HG02970 (cell line): ENCODE data around the gene SH3BP4.

Source experiments
- ATAC-seq: cut with Tn5 transposase; IDR thresholded peaks from one replicate; pipeline ENCODE4 v1.9.1; 2021; ENCODE audit warnings: mild to moderate bottlenecking, moderate library complexity, moderate number of reproducible peaks; ENCODE audit not compliant: unreplicated experiment, low FRiP score

Gene SH3BP4

GRCh38 chr2:234995332-234996068 is 43.7 kb downstream of the SH3BP4 start:
- no peak for ATAC-seq

DNA sequence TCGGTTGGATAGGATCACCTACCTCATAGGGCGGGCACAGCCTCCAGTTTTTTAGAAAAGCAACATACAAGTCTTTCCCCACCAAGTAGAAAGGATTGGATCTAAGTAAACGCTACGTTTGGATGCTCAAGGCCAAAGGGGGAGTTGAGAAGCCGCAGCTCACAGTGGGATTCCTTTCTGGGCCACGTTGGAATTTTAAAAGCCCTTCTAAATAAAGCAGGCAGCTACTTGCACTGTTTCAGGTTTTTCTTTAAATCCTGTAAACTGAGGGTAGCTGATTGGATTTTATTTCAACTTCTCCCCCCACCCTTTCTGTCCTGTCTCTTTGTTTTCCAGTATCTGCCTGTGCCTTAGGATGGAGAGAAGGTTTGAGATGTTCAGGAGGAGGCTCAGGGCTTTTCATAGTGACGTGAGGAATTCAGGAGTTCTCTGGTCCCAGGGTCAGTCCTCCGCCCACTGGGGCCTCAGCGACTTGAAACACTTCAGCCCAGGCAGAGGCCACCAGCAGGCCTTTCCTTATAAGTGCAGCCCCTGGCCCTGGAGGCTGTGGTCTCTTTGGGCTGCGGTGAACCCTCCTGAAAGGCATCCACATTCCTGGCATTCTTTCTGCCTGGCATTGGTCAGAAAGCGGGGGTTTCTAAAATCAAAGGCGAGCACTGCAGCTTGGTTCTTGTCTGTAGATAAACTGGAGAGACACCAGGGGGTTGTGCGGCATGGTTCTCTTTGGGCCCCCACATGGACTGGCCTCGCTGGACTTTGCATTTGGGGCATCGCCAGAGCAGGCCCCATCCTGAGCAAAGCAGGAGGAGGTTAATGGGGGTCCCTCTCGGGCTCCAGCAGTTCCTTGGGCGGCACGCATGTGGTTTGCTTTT is 44.5 kb downstream of the SH3BP4 start:
- ATAC-seq = no peak

GRCh38 chr2:234996941-234997270 is 45.1 kb downstream of the SH3BP4 start:
- ATAC-seq = no peak

- no peak for ATAC-seq
Measured at GRCh38 chr2:234997389-234997788, 45.6 kb downstream of the SH3BP4 start.

DNA sequence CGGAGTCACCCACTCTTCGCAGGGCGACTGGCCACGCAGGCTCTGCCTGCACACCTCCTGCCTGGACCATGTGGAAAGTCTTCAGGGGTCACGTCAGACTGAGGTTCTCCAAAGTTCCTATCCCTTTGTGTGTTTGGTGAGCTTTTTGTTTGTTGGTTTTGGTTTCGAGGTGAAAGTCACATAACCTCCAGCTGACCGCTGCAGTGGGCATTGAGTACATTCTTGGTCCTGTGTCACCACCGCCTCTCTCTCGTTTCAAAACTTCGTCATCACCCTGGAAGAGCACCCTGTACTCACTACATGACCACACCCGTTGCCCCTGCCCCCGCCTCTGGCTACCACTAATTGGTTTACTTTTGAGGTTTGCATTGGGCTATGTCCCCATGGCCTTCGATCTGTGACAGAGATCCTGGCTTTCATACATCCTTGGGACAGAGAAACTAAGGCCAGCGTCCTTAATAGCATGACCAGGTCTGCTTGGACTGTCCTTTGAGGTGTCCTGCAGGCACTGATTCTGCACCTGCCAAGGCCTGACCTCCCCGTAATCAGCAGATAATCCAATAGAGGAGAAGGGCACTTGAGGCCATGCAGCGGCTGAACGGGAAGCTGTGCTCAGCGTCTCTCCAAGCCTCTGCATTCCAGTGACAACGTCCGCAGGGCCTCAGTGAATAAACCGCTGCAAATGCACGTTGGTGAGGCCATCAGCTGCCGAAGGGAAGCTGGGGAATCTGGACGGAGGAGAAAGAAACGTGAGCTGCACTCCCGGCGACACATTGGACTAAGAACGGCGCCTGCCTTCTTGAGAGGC is 46.8 kb downstream of the SH3BP4 start:
- no peak for ATAC-seq

GRCh38 chr2:234999740-235000425 is 48.1 kb downstream of the SH3BP4 start:
- no peak for ATAC-seq

DNA sequence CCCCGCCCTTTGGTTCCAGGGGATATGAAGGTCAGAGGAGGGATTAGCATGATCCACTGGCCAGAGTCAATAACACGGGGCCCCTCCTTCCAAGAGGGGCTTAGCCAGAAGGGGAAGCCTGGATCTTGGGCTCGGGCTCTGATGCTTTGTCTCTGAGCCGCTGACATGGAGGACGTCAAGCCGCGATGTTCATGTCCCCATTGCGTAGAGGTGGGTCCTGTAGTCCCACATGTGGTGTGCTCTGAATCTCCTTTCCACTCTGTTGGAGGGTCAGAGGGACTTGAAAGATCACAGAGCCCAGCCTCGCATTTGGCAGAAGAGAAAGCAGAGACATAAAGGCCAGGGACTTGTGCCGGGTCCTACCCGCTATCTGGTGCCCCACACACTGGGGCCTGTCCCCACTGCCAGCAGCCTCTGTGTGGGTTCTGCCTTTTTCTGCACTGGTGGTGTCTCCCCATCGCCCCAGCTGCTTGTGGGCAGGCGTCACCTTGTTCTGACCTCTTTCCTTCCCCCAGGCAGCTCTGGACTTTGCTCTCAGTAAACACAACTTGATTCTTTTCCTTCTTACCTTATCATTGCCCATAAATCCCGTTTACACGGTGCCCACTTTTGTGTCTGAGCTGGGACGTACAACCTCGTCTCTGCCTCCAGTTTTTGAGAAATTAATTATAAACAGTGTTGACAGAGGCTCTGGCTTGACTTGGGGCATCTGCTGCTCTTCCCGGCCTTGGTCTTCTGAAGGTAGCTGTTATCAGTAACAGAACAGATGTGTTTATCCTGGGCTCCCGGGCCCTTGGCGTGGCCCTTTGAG is 48.8 kb downstream of the SH3BP4 start:
- no peak for ATAC-seq

DNA sequence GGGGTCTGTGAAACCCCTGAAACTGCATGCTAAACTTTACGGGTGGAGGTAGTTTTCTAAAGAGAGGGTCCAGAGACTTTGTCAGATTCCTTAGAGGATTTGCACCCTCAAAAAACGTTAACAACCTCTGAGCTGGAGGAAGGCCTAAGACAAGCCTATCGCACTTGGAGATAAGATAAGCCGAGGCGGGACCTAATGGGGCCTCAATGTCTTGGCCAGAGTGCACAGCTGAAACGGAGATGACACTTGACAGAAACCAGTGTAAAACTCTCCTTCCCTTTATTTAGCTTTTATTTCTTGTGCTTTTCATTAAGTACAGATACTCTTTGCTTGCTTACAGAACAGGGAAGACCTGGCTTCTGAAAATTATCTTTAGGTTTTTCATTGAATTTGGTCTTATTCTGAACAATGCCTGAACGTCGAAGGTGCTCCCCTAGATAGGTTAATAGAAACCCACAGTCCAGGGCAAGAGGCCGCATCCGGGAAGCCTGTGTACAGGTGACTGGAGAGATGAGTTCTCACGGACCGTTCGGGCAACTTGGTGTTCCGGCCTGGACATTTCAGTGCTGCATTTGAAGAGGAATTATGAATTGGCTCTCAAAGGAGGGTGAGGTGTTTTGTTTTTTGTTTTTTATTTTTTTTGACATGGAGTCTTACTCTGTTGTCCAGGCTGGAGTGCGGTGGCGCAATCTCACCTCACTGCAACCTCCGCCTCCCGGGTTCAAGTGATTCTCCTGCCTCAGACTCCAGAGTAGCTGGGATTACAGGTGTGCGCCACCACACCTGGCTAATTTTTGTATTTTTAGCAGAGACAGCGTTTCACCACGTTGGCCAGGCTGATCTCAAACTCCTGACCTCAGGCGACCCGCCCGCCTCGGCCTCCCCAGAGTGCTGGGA is 49.7 kb downstream of the SH3BP4 start:
- ATAC-seq = no peak

DNA sequence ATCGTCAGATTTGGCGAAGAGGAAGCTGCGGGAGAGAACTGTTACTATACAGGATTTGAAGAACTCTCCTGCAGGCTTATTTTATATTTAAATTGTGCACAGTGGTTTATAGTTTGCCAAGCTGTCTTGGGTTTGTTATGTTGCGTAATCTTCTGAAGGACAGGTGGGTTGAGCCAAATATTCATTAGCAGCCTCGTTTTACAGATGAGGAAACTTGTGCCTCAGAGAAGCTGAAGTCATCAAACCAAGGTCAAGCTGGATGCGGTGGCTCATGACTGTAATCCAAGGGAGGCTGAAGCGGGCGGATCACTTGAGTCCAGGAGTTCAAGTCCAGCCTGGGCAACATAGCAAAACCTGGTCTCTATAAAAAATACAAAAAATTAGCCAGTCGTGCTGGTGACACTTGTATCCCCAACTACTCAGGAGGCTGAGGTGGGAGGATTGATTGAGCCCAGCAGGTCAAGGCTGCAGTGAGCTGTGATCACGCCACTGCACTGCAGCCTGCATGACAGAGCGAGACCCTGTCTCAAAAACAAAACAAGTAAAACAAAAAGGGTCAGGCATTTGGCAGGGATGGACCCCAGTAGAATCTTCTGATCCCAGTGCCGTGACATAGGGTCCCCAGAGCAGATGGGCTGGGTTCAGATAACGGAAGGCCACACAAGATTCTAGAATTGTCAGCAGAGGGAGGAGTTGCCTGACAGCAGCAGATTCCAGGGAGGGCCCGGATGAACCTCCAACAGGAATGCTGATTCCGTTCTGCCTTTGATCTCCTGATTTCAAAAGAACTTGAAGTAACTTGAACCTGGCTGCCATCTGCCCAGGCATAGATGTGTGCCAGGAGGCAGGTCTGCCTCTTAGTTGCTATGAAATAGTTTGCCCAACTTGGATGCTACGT is 50.6 kb downstream of the SH3BP4 start:
- no peak for ATAC-seq

GRCh38 chr2:235003096-235003775 is 51.4 kb downstream of the SH3BP4 start:
- no peak for ATAC-seq

DNA sequence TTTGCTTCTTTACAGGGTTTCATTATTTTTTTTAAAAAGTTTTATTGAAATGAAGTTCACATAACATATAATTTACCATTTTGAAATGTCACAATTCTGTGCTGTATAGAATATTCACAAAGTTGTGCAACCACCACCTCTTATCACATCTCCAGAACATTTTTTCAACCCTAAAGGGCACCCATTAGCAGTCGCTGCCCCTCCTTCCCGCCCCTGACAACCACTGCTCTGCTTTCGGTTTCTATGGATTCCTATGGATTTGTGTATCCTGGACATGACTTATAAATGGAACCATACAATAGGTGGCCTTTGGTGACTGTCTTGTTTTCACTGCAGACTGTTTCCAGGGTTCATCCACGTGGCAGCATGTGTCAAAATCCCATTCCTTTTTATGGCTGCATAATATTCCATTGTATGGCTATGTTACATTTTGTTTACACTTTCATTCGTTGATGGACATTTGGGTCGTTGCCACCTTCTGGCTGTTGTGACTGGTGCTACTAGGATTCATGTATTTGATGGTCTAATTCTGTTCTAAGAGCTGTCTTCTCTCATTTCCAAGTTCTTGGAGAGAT is 52.6 kb downstream of the SH3BP4 start:
- no peak for ATAC-seq

GRCh38 chr2:235005023-235005422 is 53.2 kb downstream of the SH3BP4 start:
- no peak for ATAC-seq

- ATAC-seq = no peak
Measured at GRCh38 chr2:235005603-235006259, 53.9 kb downstream of the SH3BP4 start.

GRCh38 chr2:235006461-235006860 is 54.6 kb downstream of the SH3BP4 start:
- ATAC-seq = no peak

DNA sequence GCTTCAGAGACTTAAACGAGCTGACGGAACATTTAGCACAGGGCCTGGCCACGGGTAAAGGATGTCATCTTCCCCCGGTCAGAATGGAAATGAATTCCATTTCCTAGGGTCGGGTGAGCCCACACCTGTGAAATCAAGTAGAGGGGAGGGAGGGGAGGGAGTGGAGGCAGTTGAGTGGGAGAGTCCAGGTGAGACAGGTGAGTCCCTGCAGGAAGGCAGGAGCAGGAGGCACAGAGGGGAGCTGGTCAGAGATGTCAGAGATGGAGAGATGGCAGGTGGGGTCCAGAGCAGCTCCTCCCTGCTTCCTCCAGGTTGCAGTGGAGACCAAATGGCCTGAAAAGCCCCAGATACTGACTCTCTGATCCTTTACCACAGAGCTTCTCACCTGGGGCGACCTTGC is 55.2 kb downstream of the SH3BP4 start:
- no peak for ATAC-seq
